NB4 (cell line): ENCODE measurements around the gene CTTNBP2.
"Not testable (repeated sequence)": the region's sequence is repeated elsewhere in the genome, so short reads cannot be mapped to it uniquely, and the experiment has no call there.

Source experiments
- DNase-seq: peaks from one replicate; pipeline ENCODE4 v3.0.0; 2010; ENCODE audit warnings: low read depth
- H3K4me3 ChIP-seq: one replicate; pipeline ENCODE4 v1.5.1; 2011; ENCODE audit warnings: mild to moderate bottlenecking, low read depth, low read length, moderate library complexity
- CTCF ChIP-seq: IDR thresholded peaks from one replicate; pipeline ENCODE4 v1.5.1; 2012; ENCODE audit warnings: low read depth, low read length
- MAX ChIP-seq: IDR thresholded peaks from 2 replicates; pipeline ENCODE4 v1.6.1; 2011; ENCODE audit warnings: low read depth, low read length
- MYC ChIP-seq: IDR thresholded peaks from 2 replicates; pipeline ENCODE4 v1.6.1; 2011; ENCODE audit warnings: low read depth, low read length
- POLR2A ChIP-seq: IDR thresholded peaks from 2 replicates; pipeline ENCODE4 v1.6.1; 2011; ENCODE audit warnings: mild to moderate bottlenecking; ENCODE audit not compliant: insufficient read length; ENCODE audit errors: extremely low read depth

Gene CTTNBP2

GRCh38 chr7:117715784-117716445, 157.3 kb downstream of the CTTNBP2 start:
- peak; percentile 58 for TF ChIP-seq CTCF
- no peak for TF ChIP-seq MAX
- no peak for TF ChIP-seq POLR2A
- DNase-seq = peak; percentile 67
- H3K4me3 ChIP-seq = no peak overlapping the region

- no peak overlapping the region for H3K4me3 ChIP-seq
- TF ChIP-seq CTCF = no peak
- no peak for DNase-seq
These were observed 161.7 kb downstream of the CTTNBP2 start for GRCh38 chr7:117711556-117711955.

GRCh38 chr7:117708173-117708572, 165.1 kb downstream of the CTTNBP2 start:
- not testable (repeated sequence) for DNase-seq, H3K4me3 ChIP-seq

GRCh38 chr7:117707080-117707479, 166.2 kb downstream of the CTTNBP2 start:
- no peak for DNase-seq

GRCh38 chr7:117706210-117706609, 167.0 kb downstream of the CTTNBP2 start:
- TF ChIP-seq MAX = no peak
- no peak for TF ChIP-seq MYC
- TF ChIP-seq POLR2A = no peak
- no peak for TF ChIP-seq CTCF
- no peak for DNase-seq

More at GRCh38 chr7:117707080-117707479, 166.2 kb downstream of the CTTNBP2 start:
- H3K4me3 ChIP-seq = no peak overlapping the region
- TF ChIP-seq MAX (no peak), POLR2A (no peak), CTCF (no peak), MYC (no peak)

GRCh38 chr7:117705630-117706029, 167.6 kb downstream of the CTTNBP2 start:
- TF ChIP-seq MAX = no peak
- TF ChIP-seq CTCF = no peak
- no peak for TF ChIP-seq MYC
- no peak for TF ChIP-seq POLR2A
- no peak overlapping the region for H3K4me3 ChIP-seq
- DNase-seq = no peak

More at GRCh38 chr7:117706210-117706609, 167.0 kb downstream of the CTTNBP2 start:
- H3K4me3 ChIP-seq = no peak overlapping the region
